Transverse colon (tissue), 4 donors: ENCODE measurements around the gene SLC26A6. TPM values are rescaled to one million over a fixed set of nuclear protein-coding genes. Genes with fewer than 3 reads are reported as not detected.

Source experiments
- DNase-seq: peaks from one replicate; pipeline ENCODE4 v3.0.0-alpha.2; 2019
- H3K27ac ChIP-seq, 4 donors: fragments of 200-600 bp; sonication (generic); 2 replicates each; pipeline ENCODE4 v1.5.1; 2016 to 2018; ENCODE audit warnings: inconsistent platforms in 4 of 4
- H3K27me3 ChIP-seq: fragments of 200-600 bp; sonication (generic); 2 replicates; pipeline ENCODE4 v1.5.1; 2017; ENCODE audit warnings: inconsistent platforms
- H3K36me3 ChIP-seq, 4 donors: fragments of 200-600 bp; sonication (generic); 2 replicates each; pipeline ENCODE4 v1.5.1; 2017 to 2019; ENCODE audit warnings: inconsistent platforms in 4 of 4
- H3K4me1 ChIP-seq, 4 donors: fragments of 200-600 bp; sonication (generic); 2 replicates each; pipeline ENCODE4 v1.5.1; 2017 to 2020; ENCODE audit warnings: inconsistent platforms in 4 of 4
- H3K4me3 ChIP-seq, 4 donors: fragments of 200-600 bp; sonication (generic); 1 replicate in 1 of 4; 2 replicates in 3 of 4; pipeline versions ENCODE4 v1.5.1 to v1.6.1; 2017 to 2019; ENCODE audit warnings: inconsistent platforms in 4 of 4
- H3K9me3 ChIP-seq, 2 donors: fragments of 200-600 bp; sonication (generic); 2 replicates each; pipeline ENCODE4 v1.5.1; 2017 to 2019; ENCODE audit warnings: inconsistent platforms in 2 of 2
- CTCF ChIP-seq, 5 experiments: fragments of 200-600 bp in 3 of 5; fragments of 450-650 bp in 2 of 5; sonication (generic) in 3 of 5; IDR thresholded peaks; 1 replicate in 2 of 5; 2 replicates in 3 of 5; pipeline ENCODE4 v1.5.1; 2016 to 2017; ENCODE audit warnings: antibody characterized with exemption in 5 of 5, inconsistent platforms in 3 of 5, mild to moderate bottlenecking in 2 of 5, moderate library complexity in 1 of 5
- EP300 ChIP-seq: sonication (generic); formaldehyde crosslinking; IDR thresholded peaks from one replicate; pipeline ENCODE4 v1.6.1; 2017; ENCODE audit warnings: antibody characterized with exemption, low read depth
- POLR2A ChIP-seq: fragments of 450-650 bp; IDR thresholded peaks from one replicate; pipeline ENCODE4 v1.6.1; 2016; ENCODE audit warnings: antibody characterized with exemption, mild to moderate bottlenecking, moderate library complexity
- POLR2AphosphoS5 ChIP-seq, 3 donors: sonication (generic); formaldehyde crosslinking; IDR thresholded peaks; one replicate each; pipeline ENCODE4 v1.6.1; 2016; ENCODE audit warnings: antibody characterized with exemption in 3 of 3
- WGBS, 2 donors: methylation state at CpG; one replicate each; pipeline ENCODE4 v1.1.5; 2018; ENCODE audit warnings: low coverage in 1 of 2; 5-methylcytosine and 5-hydroxymethylcytosine counted together
- in situ Hi-C, 4 donors: fragments of 200-750 bp; cut with MboI; loops; one replicate each; pipeline versions ENCODE4 v1.15.0 to v1.15.1; 2017; ENCODE audit warnings: low sequenced_read_pairs in 3 of 4, low pct_ligation_motif_present in 1 of 4, low pct_unique_long_range_greater_than_20kb in 1 of 4
- intact Hi-C: fragments of 100-400 bp; cut with DNase I; formaldehyde crosslinking; loops from one replicate; pipeline ENCODE4 v1.15.1; 2023; ENCODE audit warnings: low total_unique reads
- total RNA-seq, 4 donors: library from RNA; depleted of rRNA; stranded (reverse); fragments of >200 nt; gene quantifications; one replicate each; pipeline ENCODE4 v1.1.0, GENCODE V29; 2016

SLC26A6 gene
- total RNA-seq, 4 donors from 2014 or later, result 134 to 282 (median 193) TPM

GRCh38 chr3:48679411-48680391 lies 44.4 kb upstream of the SLC26A6 start:
- no peak for DNase-seq
- Histone ChIP-seq H3K4me3 (no peak overlapping the region), H3K4me1 (peaks cover 5 to 17% (median 15%) of the 10 kb centered on the region in 4 donors), H3K27ac (no peak overlapping the region), H3K27me3 (no peaks in the 10 kb centered on the region), H3K9me3 (no peaks in the 10 kb centered on the region), H3K36me3 (peaks cover 0 to 18% (median 4%) of the 10 kb centered on the region in 4 donors)
- TF ChIP-seq EP300 (no peak), POLR2A (no peak), POLR2AphosphoS5 (IDR thresholded peaks at IDR 0.05) (no peak), CTCF (IDR thresholded peaks at IDR 0.05) (no peak)
- WGBS, 2 donors, result 89% methylated on average over 17 of the region's 20 CpGs; no CpG with 5 or more reads in 1 of the 2 donors
- in situ Hi-C loops (no loop called here), intact Hi-C loops (no loop called here)

- no peak for DNase-seq
- no peaks in the 10 kb centered on the region for H3K27me3 ChIP-seq
- H3K36me3 ChIP-seq, result peaks cover 0 to 18% (median 4%) of the 10 kb centered on the region in 4 donors
- intact Hi-C loops (no loop called here), in situ Hi-C loops (no loop called here)
- 84% methylated on average over 24 of the region's 24 CpGs; no CpG with 5 or more reads in 1 of the 2 donors for WGBS, 2 donors
- H3K4me3 ChIP-seq, result no peak overlapping the region
- no peak for TF ChIP-seq POLR2AphosphoS5 (IDR thresholded peaks at IDR 0.05)
- no peak for TF ChIP-seq EP300
- no peak for TF ChIP-seq POLR2A
- TF ChIP-seq CTCF (IDR thresholded peaks at IDR 0.05), result no peak
- H3K4me1 ChIP-seq, result peaks cover 0 to 7% (median 6%) of the 10 kb centered on the region in 4 donors
- no peak overlapping the region for H3K27ac ChIP-seq
- H3K9me3 ChIP-seq, result no peaks in the 10 kb centered on the region
Measured at GRCh38 chr3:48678566-48679380, 43.5 kb upstream of the SLC26A6 start.

GRCh38 chr3:48678056-48678455 lies 42.8 kb upstream of the SLC26A6 start:
- in situ Hi-C loops, result no loop called here
- 82 to 91% methylated on average over 3 to 4 of the region's 4 CpGs for WGBS, 2 donors

More at GRCh38 chr3:48678056-48678455, 42.8 kb upstream of the SLC26A6 start:
- Histone ChIP-seq H3K4me1 (peaks cover 0 to under 1% (median under 1%) of the 10 kb centered on the region in 4 donors), H3K9me3 (no peaks in the 10 kb centered on the region), H3K27ac (no peak overlapping the region), H3K27me3 (no peaks in the 10 kb centered on the region), H3K4me3 (no peak overlapping the region), H3K36me3 (peaks cover 0 to 18% (median 4%) of the 10 kb centered on the region in 4 donors)
- TF ChIP-seq POLR2AphosphoS5 (IDR thresholded peaks at IDR 0.05) (no peak), POLR2A (no peak), CTCF (IDR thresholded peaks at IDR 0.05) (no peak), EP300 (no peak)
- no peak for DNase-seq
- intact Hi-C loops, result no loop called here
